ENCODE measurements around the gene ACCSL.

ACCSL gene

DNA sequence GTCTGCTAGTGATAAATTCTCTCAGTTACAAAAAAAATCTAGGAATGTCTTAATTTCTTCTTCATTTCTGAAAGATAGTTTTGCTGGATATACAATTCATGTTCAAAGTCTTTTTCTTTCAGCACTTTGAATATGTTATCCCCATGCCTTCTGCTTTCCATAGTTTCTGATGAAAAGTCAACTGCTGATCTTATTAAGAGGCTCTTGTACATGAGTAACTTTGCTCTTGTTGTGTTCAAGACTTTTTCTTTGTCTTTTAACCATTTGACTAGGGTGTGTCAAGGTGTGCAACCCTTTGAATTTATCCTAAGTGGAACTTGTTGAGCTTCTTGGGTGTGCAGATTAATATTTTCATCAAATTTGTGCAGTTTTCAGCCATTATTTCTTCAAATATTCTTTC lies 22.1 kb upstream of the ACCSL start:
- Histone ChIP-seq H3K4me3 (ENCODE audit: low read length) (no peak overlapping the region), H3K27ac (ENCODE audit: low read length) (no peak overlapping the region), H3K27me3 (ENCODE audit: control insufficient read depth, insufficient read depth, low read length) (no peaks in the 10 kb centered on the region), H3K4me1 (ENCODE audit: control insufficient read depth, low read depth, low read length) (peaks cover 8% of the 10 kb centered on the region), H3K9me3 (ENCODE audit: control insufficient read depth, low read depth, low read length) (peaks cover 3% of the 10 kb centered on the region), H3K36me3 (ENCODE audit: control insufficient read depth, low read depth, low read length) (no peaks in the 10 kb centered on the region), H3K9ac (ENCODE audit: low read length) (no peak overlapping the region)

DNA sequence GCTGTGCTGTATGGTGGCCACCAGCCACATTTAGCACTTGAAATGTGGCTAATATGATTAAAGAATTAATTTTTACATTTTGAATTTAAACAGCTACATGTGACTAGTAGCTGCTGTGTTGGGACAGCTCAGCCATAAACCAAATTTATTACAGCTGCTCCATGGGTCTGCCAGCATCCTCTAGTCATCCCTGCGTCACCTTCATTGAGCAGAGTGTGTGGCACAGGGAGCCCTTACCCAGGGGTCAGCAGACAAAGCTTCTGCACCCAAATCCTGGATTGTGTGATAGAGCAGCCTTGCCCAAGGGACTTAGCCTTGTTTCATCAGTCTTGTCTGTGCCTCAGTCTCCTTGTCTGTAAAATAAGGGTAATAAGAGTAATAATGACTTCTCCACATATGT lies 19.4 kb upstream of the ACCSL start:
- Histone ChIP-seq H3K9ac (ENCODE audit: low read length) (no peak overlapping the region), H3K27ac (ENCODE audit: low read length) (no peak overlapping the region), H3K4me1 (ENCODE audit: control insufficient read depth, low read depth, low read length) (peaks cover 17% of the 10 kb centered on the region), H3K9me3 (ENCODE audit: control insufficient read depth, low read depth, low read length) (no peaks in the 10 kb centered on the region), H3K36me3 (ENCODE audit: control insufficient read depth, low read depth, low read length) (no peaks in the 10 kb centered on the region), H3K4me3 (ENCODE audit: low read length) (no peak overlapping the region), H3K27me3 (ENCODE audit: control insufficient read depth, insufficient read depth, low read length) (no peaks in the 10 kb centered on the region)

DNA sequence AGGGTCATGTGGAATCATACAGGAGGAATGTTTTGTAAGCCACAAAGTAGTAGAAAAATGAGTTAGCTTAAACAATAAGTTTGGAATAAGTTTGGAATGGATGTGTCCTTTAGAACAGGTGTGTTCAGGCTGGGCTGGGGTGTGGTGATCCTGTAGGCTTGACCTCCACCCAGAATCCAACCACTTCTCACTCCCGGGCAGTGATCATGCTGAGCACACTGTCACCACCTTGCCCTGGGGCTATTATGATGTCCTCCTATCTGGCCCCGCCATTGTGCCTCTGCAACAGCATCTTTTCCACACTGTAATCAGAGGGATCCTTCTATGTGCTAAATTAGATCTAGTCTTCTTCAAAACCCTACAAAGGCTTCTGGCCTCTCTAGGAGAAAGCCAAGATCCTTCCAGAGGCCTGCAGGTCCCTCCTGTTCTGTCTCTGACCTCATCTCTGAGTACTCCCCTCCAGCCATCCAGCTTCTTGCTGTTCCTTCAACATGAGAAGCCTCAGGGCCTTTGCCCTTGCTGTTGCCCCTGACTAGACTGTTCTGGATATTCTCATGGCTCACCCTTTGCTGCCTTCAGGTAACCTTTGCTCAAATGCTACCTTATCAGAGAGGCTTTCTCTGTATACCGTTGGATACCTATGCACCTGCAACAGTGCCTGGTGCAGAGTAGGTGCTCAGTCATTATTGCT lies 18.8 kb upstream of the ACCSL start:
- H3K4me3 ChIP-seq (ENCODE audit: low read length) = no peak overlapping the region
- no peaks in the 10 kb centered on the region for H3K27me3 ChIP-seq (ENCODE audit: control insufficient read depth, insufficient read depth, low read length)
- no peaks in the 10 kb centered on the region for H3K36me3 ChIP-seq (ENCODE audit: control insufficient read depth, low read depth, low read length)
- no peak overlapping the region for H3K9ac ChIP-seq (ENCODE audit: low read length)
- peaks cover 17% of the 10 kb centered on the region for H3K4me1 ChIP-seq (ENCODE audit: control insufficient read depth, low read depth, low read length)
- H3K27ac ChIP-seq (ENCODE audit: low read length) = no peak overlapping the region
- H3K9me3 ChIP-seq (ENCODE audit: control insufficient read depth, low read depth, low read length) = no peaks in the 10 kb centered on the region

DNA sequence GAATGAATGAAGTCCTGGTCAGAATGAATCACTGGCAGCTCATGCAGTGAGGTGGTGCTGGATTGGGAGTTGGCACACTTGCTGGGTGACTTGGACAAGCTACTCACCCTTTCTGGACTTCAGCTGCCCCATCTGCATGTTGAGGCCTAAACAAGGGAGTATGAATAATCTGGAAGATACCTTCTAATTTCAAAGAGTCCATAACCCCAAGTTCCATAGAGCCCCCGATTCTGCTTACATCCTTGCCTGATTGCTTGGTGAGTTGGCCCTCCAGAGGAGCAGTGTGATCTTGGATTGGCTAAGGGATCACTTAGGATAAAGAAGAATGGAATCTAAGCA lies 18.3 kb upstream of the ACCSL start:
- Histone ChIP-seq H3K9ac (ENCODE audit: low read length) (no peak overlapping the region), H3K4me3 (ENCODE audit: low read length) (no peak overlapping the region), H3K27me3 (ENCODE audit: control insufficient read depth, insufficient read depth, low read length) (no peaks in the 10 kb centered on the region), H3K9me3 (ENCODE audit: control insufficient read depth, low read depth, low read length) (no peaks in the 10 kb centered on the region), H3K36me3 (ENCODE audit: control insufficient read depth, low read depth, low read length) (no peaks in the 10 kb centered on the region), H3K4me1 (ENCODE audit: control insufficient read depth, low read depth, low read length) (peaks cover 17% of the 10 kb centered on the region), H3K27ac (ENCODE audit: low read length) (no peak overlapping the region)

DNA sequence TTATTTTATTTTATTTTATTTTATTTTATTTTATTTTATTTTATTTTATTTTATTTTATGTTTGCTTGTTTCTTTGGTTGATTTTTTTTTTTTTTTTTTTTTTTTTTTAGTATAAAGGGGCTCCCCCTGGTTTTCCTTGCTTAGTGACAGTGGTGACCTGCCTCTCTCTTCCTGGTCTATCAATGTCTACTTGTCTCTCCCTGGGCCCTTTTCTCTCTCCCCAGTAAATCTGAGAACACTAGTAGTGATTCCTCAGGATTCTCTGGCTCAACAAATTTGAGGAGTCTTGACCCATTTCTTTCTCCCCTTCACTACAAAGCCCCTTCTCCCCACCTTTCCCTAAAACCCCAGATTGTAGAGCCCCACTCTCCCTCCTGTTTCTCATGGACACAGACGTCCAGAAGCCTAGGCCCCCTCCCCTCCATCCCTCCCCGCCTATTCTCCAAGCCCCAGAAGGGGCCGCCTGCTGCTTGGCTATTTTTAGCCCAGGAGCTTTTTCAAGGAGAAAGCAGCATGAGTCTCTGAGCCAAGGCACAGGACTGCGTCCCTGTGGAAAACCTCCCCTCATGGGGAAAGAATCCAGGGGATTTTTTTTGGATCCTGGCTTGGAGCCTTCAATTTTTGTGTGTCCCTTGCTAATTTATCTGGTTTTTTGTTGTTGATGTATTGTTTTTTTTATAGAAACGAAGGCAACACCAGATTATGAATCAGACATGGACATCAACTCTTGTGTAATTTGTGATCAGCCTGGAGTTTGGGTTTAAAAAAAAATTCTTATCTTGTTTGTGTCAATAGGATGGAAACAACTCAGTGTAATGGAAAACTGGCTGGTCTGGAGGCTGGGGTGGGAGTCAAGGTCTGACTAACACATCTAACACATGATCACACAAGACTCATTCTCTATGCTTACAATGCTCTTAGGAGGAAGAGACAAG lies 17.5 kb upstream of the ACCSL start:
- peak overlapping the region; percentile 19 for H3K4me3 ChIP-seq (ENCODE audit: low read length)
- H3K9ac ChIP-seq (ENCODE audit: low read length) = no peak overlapping the region
- no peaks in the 10 kb centered on the region for H3K27me3 ChIP-seq (ENCODE audit: control insufficient read depth, insufficient read depth, low read length)
- H3K27ac ChIP-seq (ENCODE audit: low read length) = no peak overlapping the region
- no peaks in the 10 kb centered on the region for H3K36me3 ChIP-seq (ENCODE audit: control insufficient read depth, low read depth, low read length)
- peaks cover 17% of the 10 kb centered on the region for H3K4me1 ChIP-seq (ENCODE audit: control insufficient read depth, low read depth, low read length)
- no peaks in the 10 kb centered on the region for H3K9me3 ChIP-seq (ENCODE audit: control insufficient read depth, low read depth, low read length)

DNA sequence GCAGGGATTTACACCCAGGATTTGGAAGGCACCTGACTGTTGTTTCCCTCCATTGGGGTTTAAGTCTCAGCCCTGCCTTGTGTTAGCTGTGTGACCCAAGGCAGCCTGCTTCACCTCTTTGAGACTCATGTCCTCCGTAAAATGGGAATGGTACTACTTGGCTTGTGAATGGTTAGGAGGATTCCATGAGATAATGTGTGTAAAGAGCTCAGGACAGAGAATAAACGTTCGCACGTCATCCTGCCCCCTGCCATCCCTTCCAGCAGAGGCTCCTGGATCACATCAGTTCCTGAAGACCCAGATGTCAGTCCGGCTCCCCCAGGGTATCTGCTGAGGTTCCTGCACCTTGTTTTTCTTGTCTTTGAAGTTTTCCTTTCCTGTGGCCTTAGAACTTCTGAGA lies 16.8 kb upstream of the ACCSL start:
- Histone ChIP-seq H3K9ac (ENCODE audit: low read length) (no peak overlapping the region), H3K27ac (ENCODE audit: low read length) (no peak overlapping the region), H3K36me3 (ENCODE audit: control insufficient read depth, low read depth, low read length) (no peaks in the 10 kb centered on the region), H3K4me1 (ENCODE audit: control insufficient read depth, low read depth, low read length) (peaks cover 17% of the 10 kb centered on the region), H3K27me3 (ENCODE audit: control insufficient read depth, insufficient read depth, low read length) (no peaks in the 10 kb centered on the region), H3K9me3 (ENCODE audit: control insufficient read depth, low read depth, low read length) (no peaks in the 10 kb centered on the region), H3K4me3 (ENCODE audit: low read length) (peak overlapping the region; percentile 19)

DNA sequence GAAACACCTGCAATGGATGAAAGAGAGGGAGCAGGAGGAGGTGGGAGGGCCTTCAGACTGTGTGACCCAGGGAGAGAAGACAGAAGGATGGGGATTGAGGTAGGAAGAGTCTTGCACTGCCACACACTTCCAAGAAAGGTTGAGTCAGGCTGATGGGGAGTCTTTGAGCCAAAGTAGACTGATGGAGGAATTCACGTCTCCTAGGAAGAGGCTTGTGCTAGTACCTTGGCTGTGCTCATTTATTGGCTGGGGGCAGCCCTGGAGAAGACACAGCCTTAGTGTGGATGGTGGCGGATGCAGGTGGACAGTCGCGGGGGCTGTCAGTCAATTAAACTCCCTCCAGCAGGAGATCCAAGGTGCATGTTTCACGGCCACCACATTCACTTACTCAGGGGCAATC lies 16.2 kb upstream of the ACCSL start:
- H3K4me1 ChIP-seq (ENCODE audit: control insufficient read depth, low read depth, low read length) = peaks cover 17% of the 10 kb centered on the region

DNA sequence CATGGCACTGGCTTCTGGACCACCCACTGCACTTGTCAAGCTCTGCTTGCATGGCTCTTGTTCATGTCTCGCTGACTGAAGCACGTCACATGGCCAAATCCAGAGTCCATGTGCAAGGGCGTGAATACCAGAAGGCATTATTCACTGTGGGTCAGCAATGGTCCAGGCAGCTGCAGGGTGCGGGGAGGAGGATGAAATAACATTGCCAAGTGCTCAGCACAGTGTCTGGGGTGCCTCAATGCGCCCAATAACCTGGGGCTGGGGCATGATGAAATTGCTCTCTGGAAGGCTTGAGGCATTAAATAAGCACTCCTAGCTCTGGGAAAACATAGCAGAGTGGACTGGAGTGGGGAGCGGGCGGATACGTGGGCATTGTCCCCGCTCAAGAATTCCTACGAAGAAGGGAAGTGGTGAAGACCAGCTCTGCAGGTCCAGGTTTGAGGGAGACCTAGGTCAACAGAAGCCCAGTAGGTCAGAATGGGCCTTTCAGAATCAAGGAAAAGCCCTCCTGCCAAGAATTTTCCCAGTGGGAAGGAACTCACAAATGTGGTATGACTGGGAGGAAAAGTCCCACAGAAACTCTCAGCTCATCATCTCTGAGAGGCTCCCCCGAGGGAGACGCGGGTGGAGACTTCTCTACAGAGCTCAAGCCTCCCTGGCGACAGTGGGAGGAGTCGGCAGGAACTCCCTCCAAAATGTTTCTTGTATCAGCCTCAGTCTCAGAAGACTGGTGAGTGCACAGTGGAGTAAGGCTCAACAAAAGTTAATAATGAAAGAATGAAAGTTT lies 15.3 kb upstream of the ACCSL start:
- peaks cover 6% of the 10 kb centered on the region for H3K27me3 ChIP-seq (ENCODE audit: control insufficient read depth, insufficient read depth, low read length)
- no peak overlapping the region for H3K4me3 ChIP-seq (ENCODE audit: low read length)
- H3K4me1 ChIP-seq (ENCODE audit: control insufficient read depth, low read depth, low read length) = peaks cover 21% of the 10 kb centered on the region
- no peaks in the 10 kb centered on the region for H3K9me3 ChIP-seq (ENCODE audit: control insufficient read depth, low read depth, low read length)
- H3K9ac ChIP-seq (ENCODE audit: low read length) = no peak overlapping the region
- H3K27ac ChIP-seq (ENCODE audit: low read length) = no peak overlapping the region
- H3K36me3 ChIP-seq (ENCODE audit: control insufficient read depth, low read depth, low read length) = no peaks in the 10 kb centered on the region

More for the DNA sequence above, 16.2 kb upstream of the ACCSL start:
- H3K4me3 ChIP-seq (ENCODE audit: low read length) = no peak overlapping the region
- H3K27me3 ChIP-seq (ENCODE audit: control insufficient read depth, insufficient read depth, low read length) = no peaks in the 10 kb centered on the region
- no peaks in the 10 kb centered on the region for H3K36me3 ChIP-seq (ENCODE audit: control insufficient read depth, low read depth, low read length)
- H3K27ac ChIP-seq (ENCODE audit: low read length) = no peak overlapping the region
- H3K9me3 ChIP-seq (ENCODE audit: control insufficient read depth, low read depth, low read length) = no peaks in the 10 kb centered on the region
- no peak overlapping the region for H3K9ac ChIP-seq (ENCODE audit: low read length)

DNA sequence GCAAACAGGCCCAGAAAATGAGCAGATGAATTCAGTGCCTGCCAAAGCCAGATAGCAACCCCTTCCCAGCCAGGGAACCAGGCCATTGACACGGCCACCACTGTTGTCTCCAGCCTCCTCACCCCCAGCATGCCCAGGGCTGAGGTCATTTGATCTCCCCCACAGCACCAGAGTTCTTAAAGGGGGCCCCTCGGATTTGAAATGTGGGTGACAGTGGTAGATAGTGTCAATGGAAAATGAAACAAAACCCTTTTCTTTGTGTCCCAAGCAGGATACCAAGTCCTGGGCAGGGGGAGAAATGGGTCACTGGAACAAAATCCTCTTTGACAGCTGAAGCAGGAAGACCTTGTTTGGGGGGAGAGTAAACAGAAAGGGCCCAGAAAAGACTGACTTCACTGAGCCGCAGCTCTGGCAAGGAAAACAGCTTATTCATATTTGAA lies 14.3 kb upstream of the ACCSL start:
- Histone ChIP-seq H3K4me1 (ENCODE audit: control insufficient read depth, low read depth, low read length) (peaks cover 21% of the 10 kb centered on the region), H3K27ac (ENCODE audit: low read length) (no peak overlapping the region), H3K27me3 (ENCODE audit: control insufficient read depth, insufficient read depth, low read length) (peaks cover 6% of the 10 kb centered on the region), H3K36me3 (ENCODE audit: control insufficient read depth, low read depth, low read length) (no peaks in the 10 kb centered on the region), H3K4me3 (ENCODE audit: low read length) (no peak overlapping the region), H3K9ac (ENCODE audit: low read length) (no peak overlapping the region), H3K9me3 (ENCODE audit: control insufficient read depth, low read depth, low read length) (no peaks in the 10 kb centered on the region)

DNA sequence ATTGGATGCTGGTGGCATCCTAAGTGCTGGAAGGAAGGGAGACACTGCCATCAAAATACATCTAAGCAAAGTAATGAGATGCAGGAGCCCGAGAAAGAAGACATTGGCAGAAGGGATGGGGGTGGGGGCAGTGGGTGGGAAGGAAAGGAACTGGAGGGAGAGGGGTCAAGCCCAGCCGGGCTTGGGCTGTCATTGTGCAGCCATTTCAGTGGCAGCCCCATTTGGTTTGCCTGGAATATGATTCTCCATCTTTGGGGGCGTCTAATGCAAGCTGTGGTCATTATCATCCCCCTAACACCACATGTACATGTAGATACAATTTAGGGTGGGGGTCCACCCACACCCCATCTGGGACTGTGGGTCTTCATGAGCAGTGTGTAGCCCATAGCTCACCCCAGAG lies 13.9 kb upstream of the ACCSL start:
- Histone ChIP-seq H3K27ac (ENCODE audit: low read length) (no peak overlapping the region), H3K9ac (ENCODE audit: low read length) (no peak overlapping the region), H3K4me1 (ENCODE audit: control insufficient read depth, low read depth, low read length) (peaks cover 21% of the 10 kb centered on the region), H3K9me3 (ENCODE audit: control insufficient read depth, low read depth, low read length) (no peaks in the 10 kb centered on the region), H3K4me3 (ENCODE audit: low read length) (no peak overlapping the region), H3K27me3 (ENCODE audit: control insufficient read depth, insufficient read depth, low read length) (peaks cover 6% of the 10 kb centered on the region), H3K36me3 (ENCODE audit: control insufficient read depth, low read depth, low read length) (no peaks in the 10 kb centered on the region)

DNA sequence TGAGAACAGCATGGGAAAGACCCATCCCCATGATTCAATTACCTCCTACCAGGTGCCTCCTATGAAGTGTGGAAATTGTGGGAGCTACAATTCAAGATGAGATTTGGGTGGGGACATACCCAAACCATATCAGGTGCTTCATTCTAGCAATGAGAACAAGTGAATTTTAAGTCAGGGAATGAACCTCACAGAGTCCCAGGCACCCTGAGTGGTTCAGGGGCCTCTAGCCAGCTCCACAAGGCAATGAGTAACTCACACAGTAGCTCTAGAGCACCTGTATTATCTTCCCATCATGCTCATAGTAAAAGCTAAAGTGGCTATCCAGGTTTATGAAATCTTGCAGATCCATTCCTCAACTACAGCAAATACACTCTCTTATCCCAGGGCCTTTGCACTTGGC lies 13.1 kb upstream of the ACCSL start:
- Histone ChIP-seq H3K36me3 (ENCODE audit: control insufficient read depth, low read depth, low read length) (no peaks in the 10 kb centered on the region), H3K27ac (ENCODE audit: low read length) (no peak overlapping the region), H3K4me3 (ENCODE audit: low read length) (no peak overlapping the region), H3K9me3 (ENCODE audit: control insufficient read depth, low read depth, low read length) (no peaks in the 10 kb centered on the region), H3K9ac (ENCODE audit: low read length) (no peak overlapping the region), H3K4me1 (ENCODE audit: control insufficient read depth, low read depth, low read length) (peaks cover 21% of the 10 kb centered on the region), H3K27me3 (ENCODE audit: control insufficient read depth, insufficient read depth, low read length) (peaks cover 6% of the 10 kb centered on the region)

All from iPS-18a (cell line).